Fibroblast of lung (primary cell): ENCODE measurements around the gene VIPR2. TPM values are rescaled to one million over a fixed set of nuclear protein-coding genes. Genes with fewer than 3 reads are reported as not detected.

ENCODE experiments used
- DNase-seq, 2 donors: peaks; one replicate each; pipeline versions ENCODE4 v3.0.0 to v3.0.0-alpha.2; 2010; ENCODE audit warnings: low read depth in 2 of 2
- H2AFZ ChIP-seq: 2 replicates; pipeline ENCODE4 v1.5.1; 2012; ENCODE audit warnings: low read length, control low read depth, inconsistent platforms
- H3K27ac ChIP-seq: 2 replicates; pipeline ENCODE4 v1.5.1; 2011; ENCODE audit warnings: low read length, control low read depth; ENCODE audit not compliant: insufficient read depth
- H3K27me3 ChIP-seq: 2 replicates; pipeline ENCODE4 v1.5.1; 2011; ENCODE audit warnings: mild to moderate bottlenecking, low read length; ENCODE audit not compliant: control insufficient read depth, insufficient read depth
- H3K36me3 ChIP-seq: 2 replicates; pipeline ENCODE4 v1.5.1; 2011; ENCODE audit warnings: low read length; ENCODE audit not compliant: control insufficient read depth, insufficient read depth
- H3K4me1 ChIP-seq: 2 replicates; pipeline ENCODE4 v1.5.1; 2011; ENCODE audit warnings: low read length; ENCODE audit not compliant: control insufficient read depth, insufficient read depth; ENCODE audit errors: extremely low read depth
- H3K4me2 ChIP-seq: 2 replicates; pipeline ENCODE4 v1.5.1; 2011; ENCODE audit warnings: low read length, control low read depth; ENCODE audit not compliant: insufficient read depth; ENCODE audit errors: extremely low read depth
- H3K4me3 ChIP-seq, 4 experiments: fragments of 200-600 bp in 1 of 4; sonication (generic) in 1 of 4; replicated peaks in 1 of 4; 2 replicates each; pipeline ENCODE4 v1.5.1; 2011 to 2016; ENCODE audit warnings: low read length in 4 of 4, low read depth in 3 of 4, mild to moderate bottlenecking in 3 of 4, control low read depth in 2 of 4, inconsistent platforms in 1 of 4, mixed read lengths in 1 of 4; ENCODE audit not compliant: insufficient read depth in 1 of 4; ENCODE audit errors: control extremely low read depth in 1 of 4
- H3K79me2 ChIP-seq: 2 replicates; pipeline ENCODE4 v1.5.1; 2012; ENCODE audit warnings: mild to moderate bottlenecking, low read length, inconsistent platforms; ENCODE audit not compliant: control insufficient read depth, insufficient read depth
- H3K9ac ChIP-seq: 2 replicates; pipeline ENCODE4 v1.5.1; 2011; ENCODE audit warnings: mild to moderate bottlenecking, low read length, control low read depth; ENCODE audit not compliant: insufficient read depth
- H3K9me3 ChIP-seq: 2 replicates; pipeline ENCODE4 v1.5.1; 2012; ENCODE audit warnings: low read depth, low read length; ENCODE audit not compliant: control insufficient read depth, insufficient read depth
- H4K20me1 ChIP-seq: 2 replicates; pipeline ENCODE4 v1.5.1; 2011; ENCODE audit warnings: low read length; ENCODE audit not compliant: control insufficient read depth, insufficient read depth; ENCODE audit errors: extremely low read depth
- EZH2 ChIP-seq: IDR thresholded peaks from 2 replicates; pipeline ENCODE4 v1.5.1; 2012; ENCODE audit warnings: low read length, control low read depth, mild to moderate bottlenecking; ENCODE audit errors: missing control alignments
- polyA plus RNA-seq, 2 donors: library from polyadenylated mRNA; depleted of rRNA in 1 of 2; stranded (reverse) in 1 of 2; unstranded in 1 of 2; fragments of >200 nt; gene quantifications; 2 replicates each; pipeline ENCODE4 v1.2.1, GENCODE V29; 2011 to 2012; ENCODE audit warnings: missing spikeins in 1 of 2
- total RNA-seq: library from RNA; depleted of rRNA; stranded (reverse); fragments of >200 nt; gene quantifications from 2 replicates; pipeline ENCODE4 v1.2.1, GENCODE V29; 2014
- TF ChIP-seq, protein P1 (sequence below), 2 donors: IDR thresholded peaks in 1 of 2; conservative IDR thresholded peaks in 1 of 2; 1 replicate in 1 of 2; 2 replicates in 1 of 2; pipeline ENCODE4 v1.5.1; 2011 to 2012; ENCODE audit warnings: low read length in 2 of 2, control low read depth in 1 of 2, inconsistent platforms in 1 of 2, low read depth in 1 of 2, mild to moderate bottlenecking in 1 of 2

Gene VIPR2
- total and polyA plus RNA-seq, 2 donors (not counting 1 experiment from before 2014, with no cell fraction given): not detected

DNA sequence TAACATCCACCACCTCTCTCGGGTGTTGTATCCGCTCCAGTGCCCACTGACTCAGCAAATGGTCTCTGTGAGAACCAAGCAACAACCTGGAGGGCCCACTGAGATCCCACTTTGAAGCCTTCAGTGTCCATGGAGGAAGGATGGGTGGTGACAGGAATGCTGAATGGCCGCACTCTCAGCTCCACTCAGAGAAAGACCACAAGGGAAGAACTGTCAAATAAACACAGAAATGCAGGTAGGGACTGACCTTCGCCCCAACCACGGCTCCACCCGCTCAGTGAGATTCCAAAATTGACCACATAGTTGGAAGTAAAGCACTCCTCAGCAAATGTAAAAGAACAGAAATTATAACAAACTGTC, 65.8 kb downstream of the VIPR2 start:
- H3K4me2 ChIP-seq: no peak overlapping the region
- no peak overlapping the region for H3K27ac ChIP-seq
- H3K36me3 ChIP-seq: no peaks in the 10 kb centered on the region
- DNase-seq: no peak
- no peaks in the 10 kb centered on the region for H3K4me1 ChIP-seq
- H3K27me3 ChIP-seq: no peaks in the 10 kb centered on the region
- no peak overlapping the region for H3K4me3 ChIP-seq
- no peak overlapping the region for H3K9ac ChIP-seq
- no peaks in the 10 kb centered on the region for H4K20me1 ChIP-seq
- H3K9me3 ChIP-seq: no peaks in the 10 kb centered on the region
- no peak for TF ChIP-seq EZH2
- TF ChIP-seq, protein P1, sequence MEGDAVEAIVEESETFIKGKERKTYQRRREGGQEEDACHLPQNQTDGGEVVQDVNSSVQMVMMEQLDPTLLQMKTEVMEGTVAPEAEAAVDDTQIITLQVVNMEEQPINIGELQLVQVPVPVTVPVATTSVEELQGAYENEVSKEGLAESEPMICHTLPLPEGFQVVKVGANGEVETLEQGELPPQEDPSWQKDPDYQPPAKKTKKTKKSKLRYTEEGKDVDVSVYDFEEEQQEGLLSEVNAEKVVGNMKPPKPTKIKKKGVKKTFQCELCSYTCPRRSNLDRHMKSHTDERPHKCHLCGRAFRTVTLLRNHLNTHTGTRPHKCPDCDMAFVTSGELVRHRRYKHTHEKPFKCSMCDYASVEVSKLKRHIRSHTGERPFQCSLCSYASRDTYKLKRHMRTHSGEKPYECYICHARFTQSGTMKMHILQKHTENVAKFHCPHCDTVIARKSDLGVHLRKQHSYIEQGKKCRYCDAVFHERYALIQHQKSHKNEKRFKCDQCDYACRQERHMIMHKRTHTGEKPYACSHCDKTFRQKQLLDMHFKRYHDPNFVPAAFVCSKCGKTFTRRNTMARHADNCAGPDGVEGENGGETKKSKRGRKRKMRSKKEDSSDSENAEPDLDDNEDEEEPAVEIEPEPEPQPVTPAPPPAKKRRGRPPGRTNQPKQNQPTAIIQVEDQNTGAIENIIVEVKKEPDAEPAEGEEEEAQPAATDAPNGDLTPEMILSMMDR (conservative IDR thresholded peaks at IDR 0.05 in 1 of 2, IDR thresholded peaks at IDR 0.05 in 1 of 2; ENCODE audit: low read depth in 1 of 2, low read length in 2 of 2): no peak
- no peak overlapping the region for H2AFZ ChIP-seq
- H3K79me2 ChIP-seq: no peaks in the 10 kb centered on the region

GRCh38 chr7:159078193-159078910, 66.3 kb downstream of the VIPR2 start:
- no peak for DNase-seq
- no peaks in the 10 kb centered on the region for H3K9me3 ChIP-seq
- no peak overlapping the region for H2AFZ ChIP-seq
- no peaks in the 10 kb centered on the region for H3K79me2 ChIP-seq
- TF ChIP-seq EZH2: no peak
- H3K4me3 ChIP-seq: no peak overlapping the region
- H3K4me1 ChIP-seq: no peaks in the 10 kb centered on the region
- no peaks in the 10 kb centered on the region for H3K27me3 ChIP-seq
- H3K27ac ChIP-seq: no peak overlapping the region
- H3K36me3 ChIP-seq: no peaks in the 10 kb centered on the region
- no peak overlapping the region for H3K4me2 ChIP-seq
- H3K9ac ChIP-seq: no peak overlapping the region
- no peaks in the 10 kb centered on the region for H4K20me1 ChIP-seq

DNA sequence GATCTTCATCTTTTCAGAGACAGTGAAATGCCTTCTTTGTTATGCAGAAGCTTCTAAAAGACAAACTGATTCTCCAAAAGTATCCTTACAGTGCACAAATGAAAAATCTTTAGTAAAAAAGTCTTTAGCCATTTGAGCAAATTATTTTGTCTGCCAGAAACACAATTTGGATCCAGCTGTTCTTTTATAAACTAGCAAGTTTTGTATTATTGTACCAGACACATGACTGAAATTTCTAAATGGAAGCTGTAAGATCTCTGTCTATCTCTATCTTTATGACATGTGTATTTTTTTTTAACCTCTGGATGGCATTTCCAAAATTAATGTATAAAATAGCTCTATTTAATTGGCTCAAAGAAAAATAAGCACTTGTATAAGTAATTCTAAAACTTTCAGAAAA, 68.3 kb downstream of the VIPR2 start:
- H3K36me3 ChIP-seq: no peaks in the 10 kb centered on the region

More for the DNA sequence above, 68.3 kb downstream of the VIPR2 start:
- H3K27ac ChIP-seq: no peak overlapping the region
- H3K9ac ChIP-seq: no peak overlapping the region
- H2AFZ ChIP-seq: no peak overlapping the region
- no peak overlapping the region for H3K4me2 ChIP-seq
- no peak for TF ChIP-seq EZH2
- TF ChIP-seq, protein P1 (conservative IDR thresholded peaks at IDR 0.05 in 1 of 2, IDR thresholded peaks at IDR 0.05 in 1 of 2; ENCODE audit: low read depth in 1 of 2, low read length in 2 of 2): no peak
- H3K4me1 ChIP-seq: no peaks in the 10 kb centered on the region
- H3K9me3 ChIP-seq: no peaks in the 10 kb centered on the region
- H4K20me1 ChIP-seq: no peaks in the 10 kb centered on the region
- no peaks in the 10 kb centered on the region for H3K79me2 ChIP-seq
- H3K27me3 ChIP-seq: no peaks in the 10 kb centered on the region
- H3K4me3 ChIP-seq: no peak overlapping the region
- no peak for DNase-seq
